DND-41 (cell line): ENCODE measurements around the gene SFMBT2.

Experiments used
- EZH2 ChIP-seq: IDR thresholded peaks from 3 replicates; pipeline ENCODE4 v1.6.1; 2012; ENCODE audit warnings: borderline replicate concordance, low read depth, mild to moderate bottlenecking, moderate library complexity, low read length, inconsistent platforms; ENCODE audit not compliant: severe bottlenecking
- TF ChIP-seq, protein P1 (sequence below): IDR thresholded peaks from 2 replicates; pipeline ENCODE4 v1.5.1; 2012; ENCODE audit warnings: borderline replicate concordance, low read length, moderate library complexity, mild to moderate bottlenecking; ENCODE audit not compliant: poor library complexity, severe bottlenecking; ENCODE audit errors: extremely low read depth

DNA sequence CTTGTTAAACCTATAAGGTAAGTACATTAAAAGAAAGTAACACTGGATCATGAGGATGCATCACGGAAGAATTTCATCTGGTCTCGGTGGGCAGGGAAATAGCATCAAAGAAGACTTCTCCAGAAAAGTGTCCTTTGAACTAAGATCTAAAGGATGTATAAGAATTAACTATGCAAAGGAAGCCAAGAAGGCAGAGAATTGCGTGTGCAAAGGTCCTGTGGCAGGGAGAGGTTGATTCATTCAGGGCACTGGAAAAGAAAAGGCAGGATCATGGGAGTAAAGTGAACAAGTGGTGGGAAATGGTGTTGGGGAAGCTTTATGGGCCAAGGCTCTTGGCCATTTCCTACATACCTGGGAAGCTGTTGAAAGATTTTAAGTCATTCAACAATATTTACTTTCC, 288.3 kb downstream of the SFMBT2 start:
- TF ChIP-seq, protein P1, sequence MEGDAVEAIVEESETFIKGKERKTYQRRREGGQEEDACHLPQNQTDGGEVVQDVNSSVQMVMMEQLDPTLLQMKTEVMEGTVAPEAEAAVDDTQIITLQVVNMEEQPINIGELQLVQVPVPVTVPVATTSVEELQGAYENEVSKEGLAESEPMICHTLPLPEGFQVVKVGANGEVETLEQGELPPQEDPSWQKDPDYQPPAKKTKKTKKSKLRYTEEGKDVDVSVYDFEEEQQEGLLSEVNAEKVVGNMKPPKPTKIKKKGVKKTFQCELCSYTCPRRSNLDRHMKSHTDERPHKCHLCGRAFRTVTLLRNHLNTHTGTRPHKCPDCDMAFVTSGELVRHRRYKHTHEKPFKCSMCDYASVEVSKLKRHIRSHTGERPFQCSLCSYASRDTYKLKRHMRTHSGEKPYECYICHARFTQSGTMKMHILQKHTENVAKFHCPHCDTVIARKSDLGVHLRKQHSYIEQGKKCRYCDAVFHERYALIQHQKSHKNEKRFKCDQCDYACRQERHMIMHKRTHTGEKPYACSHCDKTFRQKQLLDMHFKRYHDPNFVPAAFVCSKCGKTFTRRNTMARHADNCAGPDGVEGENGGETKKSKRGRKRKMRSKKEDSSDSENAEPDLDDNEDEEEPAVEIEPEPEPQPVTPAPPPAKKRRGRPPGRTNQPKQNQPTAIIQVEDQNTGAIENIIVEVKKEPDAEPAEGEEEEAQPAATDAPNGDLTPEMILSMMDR: no peak
- TF ChIP-seq EZH2: no peak
